GM19455 (cell line): ENCODE results near the gene CPO.

Source experiments
- ATAC-seq: cut with Tn5 transposase; IDR thresholded peaks from one replicate; pipeline ENCODE4 v1.9.1; 2021; ENCODE audit not compliant: unreplicated experiment

CPO gene

DNA sequence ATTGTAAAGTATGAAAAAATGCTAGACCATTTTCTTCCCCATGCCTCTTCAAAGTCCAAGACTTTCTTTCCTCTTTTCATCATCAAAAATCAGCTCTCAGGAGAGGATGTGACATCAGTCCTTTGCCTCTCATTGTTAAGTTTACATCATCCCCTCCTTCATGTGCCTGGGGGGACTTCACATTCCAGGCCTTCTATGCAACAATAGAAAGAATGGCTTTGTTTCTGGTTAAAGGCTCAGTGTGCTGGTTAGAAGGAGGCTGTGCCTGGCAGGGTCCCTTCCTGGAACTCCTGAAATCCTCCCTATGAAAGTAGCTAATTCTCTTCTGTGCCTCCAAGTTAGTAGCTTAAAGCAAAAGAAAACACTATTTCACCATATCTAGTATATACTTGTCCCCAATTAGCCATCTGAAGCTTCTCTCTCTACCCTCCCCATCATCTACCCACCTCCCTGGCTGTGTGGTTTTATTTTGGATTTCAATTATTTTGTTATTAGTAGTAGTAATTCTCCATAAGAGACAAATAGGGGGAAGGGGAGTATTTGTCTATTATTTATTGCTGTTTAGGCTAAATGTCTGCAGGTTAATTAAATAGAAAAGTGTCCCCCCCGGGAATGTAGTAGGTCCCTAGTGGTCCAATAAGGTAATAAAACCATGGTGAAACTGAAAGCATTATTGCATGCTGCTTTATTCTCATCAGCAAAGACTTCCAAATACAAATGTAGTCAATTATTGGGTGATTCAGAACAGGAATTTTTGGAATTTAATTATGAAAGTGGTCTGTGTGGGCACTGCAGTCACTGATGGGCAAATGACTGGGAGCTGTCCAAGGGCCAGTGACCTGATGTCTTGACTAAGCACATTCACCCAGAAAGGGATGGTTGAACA, 69.0 kb downstream of the CPO start:
- ATAC-seq: no peak

DNA sequence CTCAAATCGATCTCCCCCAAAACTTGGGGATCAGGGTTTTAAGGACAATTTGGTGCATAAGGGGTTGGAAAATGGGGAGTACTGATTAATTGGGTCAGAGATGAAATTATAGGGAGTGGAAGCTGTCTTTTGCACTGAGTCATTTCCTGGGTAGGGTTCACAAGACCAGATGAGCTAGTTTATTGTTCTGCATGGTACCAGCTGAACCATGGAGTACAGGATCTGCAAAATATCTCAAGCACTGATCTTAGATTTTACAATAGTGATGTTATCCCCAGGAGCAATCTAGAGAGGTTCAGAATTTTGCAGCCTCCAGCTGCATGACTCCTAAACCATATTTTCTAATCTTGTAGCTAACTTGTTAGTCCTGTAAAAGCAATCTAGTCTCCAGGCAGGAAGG, 73.1 kb downstream of the CPO start:
- ATAC-seq: no peak

- no peak for ATAC-seq
Observed at GRCh38 chr2:207014424-207014823, 75.1 kb downstream of the CPO start.

DNA sequence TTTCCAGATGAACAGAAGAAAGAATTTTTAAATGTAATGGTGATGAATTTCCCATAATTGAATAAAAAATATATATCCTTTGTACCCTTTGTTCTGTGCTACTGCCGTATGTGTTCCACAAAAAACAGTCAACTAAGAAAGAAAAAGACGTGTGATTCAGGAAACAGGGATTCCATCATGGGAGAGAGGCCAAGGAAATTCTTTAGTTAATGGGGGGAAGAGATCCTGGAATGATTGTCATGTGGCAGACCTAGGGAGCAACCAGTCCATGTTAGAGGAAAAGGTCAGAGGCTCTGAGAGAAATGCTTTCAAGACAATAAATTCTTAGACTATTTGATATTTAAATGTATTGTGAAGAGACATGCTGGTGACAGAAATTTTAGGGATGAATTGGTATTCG, 76.6 kb downstream of the CPO start:
- ATAC-seq: no peak
